Measurements from ENCODE around the gene KPTN.

KPTN gene

DNA sequence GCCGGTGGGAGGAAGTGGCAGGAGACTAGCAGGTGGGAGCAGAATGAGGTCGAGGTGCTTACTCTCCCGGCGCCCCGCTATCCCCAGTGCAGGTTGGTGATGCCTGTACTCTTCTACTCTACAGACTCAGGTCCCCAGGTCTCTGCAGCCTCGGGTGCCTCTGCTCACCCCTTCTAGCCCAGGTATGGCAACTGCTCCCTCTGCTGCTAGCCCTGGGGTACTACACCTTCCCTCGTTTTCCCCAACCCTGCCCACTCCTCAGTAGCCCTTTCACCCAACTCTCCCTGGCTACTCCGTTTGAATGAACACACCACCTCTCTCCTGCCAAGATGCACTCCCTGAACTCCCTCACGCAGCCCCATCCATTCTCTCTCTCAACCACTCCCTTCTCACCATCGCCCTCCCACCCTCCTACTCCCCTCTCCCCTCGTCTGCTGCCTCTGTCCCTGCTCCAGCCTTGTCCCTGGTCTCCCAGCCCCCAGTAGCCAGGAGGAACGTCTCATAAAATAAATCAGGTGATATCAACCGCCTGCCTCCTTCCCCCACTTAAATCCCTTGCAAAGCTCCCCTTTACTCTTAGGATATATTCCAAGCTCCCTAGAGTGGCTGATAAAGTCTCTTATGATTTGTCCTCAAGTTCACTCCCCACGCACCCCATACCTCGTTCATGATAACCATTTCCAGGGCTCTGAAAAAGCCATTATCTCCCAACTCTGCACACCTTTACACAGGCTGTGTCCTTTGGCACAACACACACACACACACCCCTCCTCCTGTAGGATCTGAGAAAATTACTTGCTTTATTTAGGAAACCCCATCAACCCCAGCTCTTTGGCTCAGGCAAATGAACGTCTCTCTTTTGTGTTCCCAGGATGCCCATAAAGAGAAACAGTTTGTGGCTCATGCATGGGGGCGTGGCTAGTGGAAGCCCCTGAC, 56.5 kb downstream of the KPTN start:
- TF ChIP-seq, protein P1, sequence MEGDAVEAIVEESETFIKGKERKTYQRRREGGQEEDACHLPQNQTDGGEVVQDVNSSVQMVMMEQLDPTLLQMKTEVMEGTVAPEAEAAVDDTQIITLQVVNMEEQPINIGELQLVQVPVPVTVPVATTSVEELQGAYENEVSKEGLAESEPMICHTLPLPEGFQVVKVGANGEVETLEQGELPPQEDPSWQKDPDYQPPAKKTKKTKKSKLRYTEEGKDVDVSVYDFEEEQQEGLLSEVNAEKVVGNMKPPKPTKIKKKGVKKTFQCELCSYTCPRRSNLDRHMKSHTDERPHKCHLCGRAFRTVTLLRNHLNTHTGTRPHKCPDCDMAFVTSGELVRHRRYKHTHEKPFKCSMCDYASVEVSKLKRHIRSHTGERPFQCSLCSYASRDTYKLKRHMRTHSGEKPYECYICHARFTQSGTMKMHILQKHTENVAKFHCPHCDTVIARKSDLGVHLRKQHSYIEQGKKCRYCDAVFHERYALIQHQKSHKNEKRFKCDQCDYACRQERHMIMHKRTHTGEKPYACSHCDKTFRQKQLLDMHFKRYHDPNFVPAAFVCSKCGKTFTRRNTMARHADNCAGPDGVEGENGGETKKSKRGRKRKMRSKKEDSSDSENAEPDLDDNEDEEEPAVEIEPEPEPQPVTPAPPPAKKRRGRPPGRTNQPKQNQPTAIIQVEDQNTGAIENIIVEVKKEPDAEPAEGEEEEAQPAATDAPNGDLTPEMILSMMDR (IDR thresholded peaks at IDR 0.05; ENCODE audit: low read depth, low read length), result peak; percentile 90
- TF ChIP-seq EZH2phosphoT487 (IDR thresholded peaks at IDR 0.05; ENCODE audit: low read depth), result no peak
- peak overlapping the region; percentile 5; the same call in 1 of the 2 replicates for H3K9ac ChIP-seq (ENCODE audit: low read length)
- peaks cover 16% of the 10 kb centered on the region for H3K27me3 ChIP-seq (ENCODE audit: low read depth, low read length)
- no peaks in the 10 kb centered on the region for H3K36me3 ChIP-seq (replicated peaks; ENCODE audit: low read depth, low read length)
- peak overlapping the region; percentile 99 for H3K4me2 ChIP-seq (ENCODE audit: low read length)
- H3K4me3 ChIP-seq (ENCODE audit: low read length), result peak overlapping the region; percentile 76
- peaks cover 15% of the 10 kb centered on the region for H3K4me1 ChIP-seq (ENCODE audit: low read length)
- H2AFZ ChIP-seq (ENCODE audit: low read depth, low read length), result peak overlapping the region; percentile 8; the same call in 1 of the 2 replicates
- no peaks in the 10 kb centered on the region for H4K20me1 ChIP-seq (ENCODE audit: insufficient read depth, low read length)
- H3K27ac ChIP-seq (ENCODE audit: low read length), result no peak overlapping the region
- H3K79me2 ChIP-seq (ENCODE audit: low read length), result no peaks in the 10 kb centered on the region
- H3K9me3 ChIP-seq (ENCODE audit: insufficient read depth, low read length), result no peaks in the 10 kb centered on the region
